Retina (tissue), 1 donor: ENCODE measurements around the gene GLS.
A peak's percentile ranks its signal among the peaks of the same experiment; 100 is the strongest.
"Not testable (repeated sequence)": the region's sequence is repeated elsewhere in the genome, so short reads cannot be mapped to it uniquely, and the experiment has no call there.

Experiments used
- DNase-seq: peaks from one replicate; pipeline ENCODE4 v3.0.0-alpha.2; 2016

The GLS gene

DNA sequence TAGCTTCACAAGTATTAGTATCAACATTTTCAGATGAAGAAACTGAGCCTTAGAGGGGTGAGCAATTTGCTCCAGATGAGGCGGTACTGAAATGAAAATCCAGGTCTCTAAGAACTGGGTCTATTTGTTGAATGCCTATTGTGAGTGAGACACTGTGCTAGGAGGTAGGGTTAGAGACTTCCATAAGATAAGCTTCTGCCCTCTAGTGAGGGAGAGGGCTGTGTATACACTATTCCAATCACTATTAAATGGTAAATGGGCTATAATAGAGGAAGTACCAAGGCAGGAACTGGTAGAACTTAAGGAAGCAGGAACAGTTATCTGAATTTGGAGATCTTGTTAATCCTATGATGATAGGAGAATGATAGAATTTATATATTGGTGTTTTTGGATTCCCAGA is 23.6 kb upstream of the GLS start:
- DNase-seq, result no peak

DNA sequence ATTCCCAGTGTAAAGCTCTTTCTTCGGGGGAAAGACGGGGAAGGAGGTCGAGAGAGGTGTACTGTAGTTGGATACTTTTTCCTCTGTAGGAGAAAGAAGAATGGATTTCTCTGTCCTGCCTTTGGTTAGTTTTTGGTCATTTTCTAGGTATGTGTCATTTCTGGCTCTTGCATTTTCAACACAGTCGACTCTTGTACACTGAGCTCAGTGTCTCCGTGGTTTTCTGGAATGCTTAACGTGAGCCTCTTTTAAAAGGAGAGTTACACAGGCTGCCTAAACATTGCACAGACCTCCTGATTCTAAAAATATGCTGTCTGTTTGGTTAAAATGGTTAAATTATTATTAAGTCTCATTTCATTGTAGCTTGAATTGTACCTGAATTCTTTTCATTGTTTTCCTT is 21.8 kb upstream of the GLS start:
- no peak for DNase-seq

GRCh38 chr2:190859347-190860297 is 21.0 kb upstream of the GLS start:
- DNase-seq, result no peak

GRCh38 chr2:190860985-190861680 is 19.5 kb upstream of the GLS start:
- DNase-seq, result no peak

GRCh38 chr2:190862128-190862527 is 18.5 kb upstream of the GLS start:
- not testable (repeated sequence) for DNase-seq

DNA sequence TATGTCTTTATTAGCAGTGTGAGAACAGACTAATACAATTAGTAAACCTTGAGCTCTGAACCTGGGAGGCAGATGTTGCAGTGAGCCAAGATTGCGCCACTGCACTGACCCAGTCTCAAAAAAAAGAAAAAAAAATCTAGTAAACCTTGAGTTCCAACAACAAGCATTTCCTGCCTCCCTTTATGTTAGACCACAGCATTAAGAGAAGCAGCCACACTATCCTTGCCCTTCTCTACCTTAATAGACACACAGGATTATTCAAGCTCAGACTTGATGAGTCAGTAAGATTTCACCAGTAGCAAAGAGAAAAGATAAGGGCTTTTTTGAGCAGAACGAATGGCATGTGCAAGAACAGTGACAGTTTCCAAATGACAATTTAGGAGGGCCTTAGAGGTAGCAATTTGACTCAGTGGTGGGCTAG is 18.0 kb upstream of the GLS start:
- DNase-seq, result no peak

DNA sequence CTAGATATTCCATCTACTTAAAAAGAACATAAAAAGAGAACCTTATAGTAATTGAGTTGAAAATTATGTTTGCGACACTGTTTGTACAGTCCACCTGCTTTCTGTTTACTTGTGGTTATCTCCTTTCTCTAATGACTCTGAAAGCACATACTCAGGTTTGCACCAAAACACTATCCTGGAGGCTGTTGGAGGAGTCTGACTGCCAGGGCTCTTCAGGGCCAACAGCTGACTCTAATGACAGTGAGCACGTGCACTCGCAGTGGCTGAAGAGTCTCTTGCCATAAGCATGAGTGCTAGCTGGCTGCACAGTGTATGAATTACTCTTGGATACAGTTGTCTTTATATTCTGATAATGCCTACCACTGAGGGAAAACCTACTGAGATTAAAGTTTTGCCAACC is 16.7 kb upstream of the GLS start:
- DNase-seq, result no peak

GRCh38 chr2:190864375-190864774 is 16.2 kb upstream of the GLS start:
- DNase-seq, result no peak

- no peak for DNase-seq
These were observed 13.4 kb upstream of the GLS start for GRCh38 chr2:190867212-190867611.

- no peak for DNase-seq
These were observed 12.8 kb upstream of the GLS start for GRCh38 chr2:190867832-190868231.

DNA sequence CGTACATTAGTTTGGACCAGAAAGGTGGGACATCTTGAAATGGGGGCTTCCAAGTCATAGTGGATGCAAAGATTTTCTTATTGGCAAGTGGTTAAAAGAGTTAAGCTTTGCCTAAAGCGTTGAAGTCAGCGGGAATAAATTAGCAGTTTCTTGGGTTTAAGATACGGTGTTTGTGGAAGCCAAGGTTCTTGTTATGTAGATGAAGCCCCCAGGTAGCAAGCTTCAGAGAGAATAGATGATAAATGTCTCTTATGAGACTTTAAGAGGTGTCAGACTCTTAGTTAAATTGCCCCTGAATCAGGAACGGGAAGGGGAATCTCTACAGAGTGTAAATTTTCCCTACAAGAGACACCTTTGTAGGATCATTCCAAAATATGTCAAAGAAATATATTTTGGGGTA is 10.9 kb upstream of the GLS start:
- no peak for DNase-seq

DNA sequence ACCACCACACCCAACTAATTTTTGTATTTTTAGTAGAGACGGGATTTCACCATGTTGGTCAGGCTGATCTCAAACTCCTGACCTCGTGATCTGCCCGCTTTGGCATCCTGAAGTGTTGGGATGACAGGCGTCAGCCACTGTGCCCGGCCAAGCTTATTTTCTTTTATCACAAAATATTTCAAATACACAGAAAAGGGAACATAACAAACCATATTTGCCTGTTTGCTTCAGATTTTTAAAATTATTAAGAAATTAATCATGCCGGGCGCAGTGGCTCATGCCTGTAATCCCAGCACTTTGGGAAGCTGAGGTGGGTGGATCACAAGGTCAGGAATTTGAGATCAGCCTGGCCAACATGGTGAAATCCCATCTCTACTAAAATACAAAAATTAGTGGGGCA is 7.2 kb upstream of the GLS start:
- DNase-seq, result not testable (repeated sequence)

DNA sequence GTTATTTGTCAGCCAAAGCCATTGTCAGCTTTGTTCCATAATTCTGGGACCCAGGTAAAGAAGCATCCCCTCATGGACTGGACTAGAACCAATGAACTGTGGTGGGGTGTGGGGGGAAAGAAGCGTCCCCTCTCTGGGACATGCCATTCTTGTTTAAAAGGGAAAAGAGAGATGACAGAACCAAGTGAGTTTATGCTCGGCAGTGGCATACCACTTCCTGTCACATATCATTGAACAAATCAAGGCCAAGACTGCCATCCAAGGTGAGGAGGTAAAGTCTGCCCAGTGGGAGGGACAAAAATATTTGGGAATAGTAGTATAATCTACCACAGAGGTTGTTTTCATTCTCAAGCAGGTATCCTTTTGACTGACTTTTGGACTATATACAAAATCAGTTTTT is 4.7 kb upstream of the GLS start:
- no peak for DNase-seq

GRCh38 chr2:190876631-190877030 is 4.0 kb upstream of the GLS start:
- no peak for DNase-seq

GRCh38 chr2:190877436-190877835 is 3.2 kb upstream of the GLS start:
- DNase-seq, result no peak

- no peak for DNase-seq
These were observed 895 bp upstream of the GLS start for GRCh38 chr2:190879474-190880377.

- DNase-seq, result no peak
These were observed 520 bp downstream of the GLS start for GRCh38 chr2:190881084-190881597.

- peak; percentile 84 for DNase-seq
These were observed 1.2 kb downstream of the GLS start for GRCh38 chr2:190881598-190882410.

- no peak for DNase-seq
These were observed 1.8 kb downstream of the GLS start for GRCh38 chr2:190882411-190882766.

GRCh38 chr2:190882856-190883582 is 2.4 kb downstream of the GLS start:
- DNase-seq, result no peak

- not testable (repeated sequence) for DNase-seq
These were observed 5.2 kb downstream of the GLS start for GRCh38 chr2:190885844-190886243.
